B cell (primary cell): ENCODE measurements around the gene UGT1A9.

ENCODE experiments used
- CTCF ChIP-seq: fragments of 200-600 bp; IDR thresholded peaks from one replicate; pipeline ENCODE4 v1.8.0; 2022; ENCODE audit warnings: antibody characterized with exemption, mild to moderate bottlenecking
- EZH2 ChIP-seq: IDR thresholded peaks from 2 replicates; pipeline ENCODE4 v1.6.1; 2012; ENCODE audit warnings: borderline replicate concordance, low read depth, mild to moderate bottlenecking, moderate library complexity, low read length; ENCODE audit not compliant: insufficient read depth, poor library complexity, severe bottlenecking

GRCh38 chr2:233668605-233669260, 3.0 kb upstream of the UGT1A9 start:
- TF ChIP-seq CTCF (no peak), EZH2 (no peak)
